ENCODE results near the gene ZNF140. TPM values are rescaled to one million over a fixed set of nuclear protein-coding genes. Genes with fewer than 3 reads are reported as not detected.
A peak's percentile ranks its signal among the peaks of the same experiment; 100 is the strongest.

The ZNF140 gene
- total RNA-seq, 2 donors from 2014 or later: 19.0 to 20.9 TPM

GRCh38 chr12:133058203-133059113 is 22.3 kb upstream of the ZNF140 start:
- Mint-ChIP-seq H3K4me1 (no peaks in the 10 kb centered on the region), H3K4me3 (no peak overlapping the region), H3K9me3 (peaks cover 98% of the 10 kb centered on the region), H3K36me3 (ENCODE audit: low read depth) (peaks cover 78% of the 10 kb centered on the region), H3K27me3 (ENCODE audit: insufficient read depth) (peaks cover 5% of the 10 kb centered on the region), H3K27ac (no peak overlapping the region)
- Histone ChIP-seq H3K27me3 (ENCODE audit: control insufficient read depth, insufficient read depth, low read length, poor library complexity, severe bottlenecking) (no peaks in the 10 kb centered on the region), H3K4me3 (ENCODE audit: low read length) (peak overlapping the region; percentile 71), H3K27ac (ENCODE audit: low read depth, low read length) (no peak overlapping the region), H3K9ac (ENCODE audit: extremely low read depth, low read length, poor library complexity, severe bottlenecking) (no peak overlapping the region), H3K9me3 (ENCODE audit: control insufficient read depth, low read length) (peaks cover 99% of the 10 kb centered on the region), H3K36me3 (ENCODE audit: control insufficient read depth, insufficient read depth, low read length) (peaks cover 88% of the 10 kb centered on the region), H3K4me1 (ENCODE audit: control insufficient read depth, insufficient read depth, low read length) (no peaks in the 10 kb centered on the region)
- WGBS, 2 experiments (ENCODE audit: insufficient coverage in 1 of 2, insufficient read length in 1 of 2): 94 to 100% methylated on average over 2 to 7 of the region's 8 CpGs
- TF ChIP-seq CTCF (conservative IDR thresholded peaks at IDR 0.05): no peak
- DNase-seq: no peak

GRCh38 chr12:133061954-133062353 is 18.8 kb upstream of the ZNF140 start:
- WGBS, 2 experiments (ENCODE audit: insufficient coverage in 1 of 2, insufficient read length in 1 of 2): 89 to 100% methylated on average over 1 of the region's 1 CpG
- Histone ChIP-seq H3K36me3 (ENCODE audit: control insufficient read depth, insufficient read depth, low read length) (peaks cover 59% of the 10 kb centered on the region), H3K4me3 (ENCODE audit: low read length) (peak overlapping the region; percentile 71), H3K4me1 (ENCODE audit: control insufficient read depth, insufficient read depth, low read length) (no peaks in the 10 kb centered on the region), H3K9me3 (ENCODE audit: control insufficient read depth, low read length) (peaks cover 100% of the 10 kb centered on the region), H3K27me3 (ENCODE audit: control insufficient read depth, insufficient read depth, low read length, poor library complexity, severe bottlenecking) (no peaks in the 10 kb centered on the region), H3K9ac (ENCODE audit: extremely low read depth, low read length, poor library complexity, severe bottlenecking) (no peak overlapping the region), H3K27ac (ENCODE audit: low read depth, low read length) (no peak overlapping the region)
- Mint-ChIP-seq H3K36me3 (ENCODE audit: low read depth) (peaks cover 58% of the 10 kb centered on the region), H3K4me3 (no peak overlapping the region), H3K9me3 (peaks cover 100% of the 10 kb centered on the region), H3K4me1 (no peaks in the 10 kb centered on the region), H3K27ac (no peak overlapping the region), H3K27me3 (ENCODE audit: insufficient read depth) (peaks cover 3% of the 10 kb centered on the region)
- TF ChIP-seq CTCF (conservative IDR thresholded peaks at IDR 0.05): no peak
- no peak for DNase-seq

GRCh38 chr12:133063556-133063955 is 17.2 kb upstream of the ZNF140 start:
- H3K4me1 ChIP-seq (ENCODE audit: control insufficient read depth, insufficient read depth, low read length): no peaks in the 10 kb centered on the region
- Mint-ChIP-seq H3K27ac (no peak overlapping the region), H3K4me3 (no peak overlapping the region), H3K4me1 (no peaks in the 10 kb centered on the region), H3K27me3 (ENCODE audit: insufficient read depth) (peaks cover 3% of the 10 kb centered on the region), H3K36me3 (ENCODE audit: low read depth) (peaks cover 42% of the 10 kb centered on the region), H3K9me3 (peaks cover 96% of the 10 kb centered on the region)
- TF ChIP-seq CTCF (conservative IDR thresholded peaks at IDR 0.05): no peak
- no peak overlapping the region for H3K27ac ChIP-seq (ENCODE audit: low read depth, low read length)
- no peaks in the 10 kb centered on the region for H3K27me3 ChIP-seq (ENCODE audit: control insufficient read depth, insufficient read depth, low read length, poor library complexity, severe bottlenecking)
- H3K9ac ChIP-seq (ENCODE audit: extremely low read depth, low read length, poor library complexity, severe bottlenecking): no peak overlapping the region
- WGBS, 2 experiments (ENCODE audit: insufficient coverage in 1 of 2, insufficient read length in 1 of 2): 67 to 91% methylated on average over 1 of the region's 1 CpG
- DNase-seq: no peak
- peaks cover 43% of the 10 kb centered on the region for H3K36me3 ChIP-seq (ENCODE audit: control insufficient read depth, insufficient read depth, low read length)
- H3K9me3 ChIP-seq (ENCODE audit: control insufficient read depth, low read length): peaks cover 94% of the 10 kb centered on the region
- peak overlapping the region; percentile 44 for H3K4me3 ChIP-seq (ENCODE audit: low read length)
